ENCODE data around the gene GH1.
"Not testable (repeated sequence)": the region's sequence is repeated elsewhere in the genome, so short reads cannot be mapped to it uniquely, and the experiment has no call there.

DNA sequence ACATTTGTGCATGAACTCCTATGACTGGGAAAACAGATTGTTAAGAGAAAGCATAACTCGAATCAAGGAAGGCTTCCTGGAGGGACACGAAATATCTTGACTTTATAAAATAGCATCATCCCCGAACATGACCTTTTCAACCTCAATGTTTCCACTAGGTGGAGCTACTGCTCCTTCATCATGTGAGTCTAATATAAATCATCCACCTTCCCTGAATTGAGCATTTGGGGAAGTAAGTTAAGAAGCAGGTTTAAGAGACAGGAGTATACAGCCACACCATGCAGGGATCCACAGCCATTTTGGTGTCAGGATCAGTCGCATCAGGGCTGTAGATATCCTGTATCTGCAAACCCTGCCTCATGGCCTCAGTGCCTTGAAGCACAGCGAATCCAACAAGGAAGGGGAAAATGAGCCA, 14.8 kb downstream of the GH1 start:
- TF ChIP-seq, protein P1, sequence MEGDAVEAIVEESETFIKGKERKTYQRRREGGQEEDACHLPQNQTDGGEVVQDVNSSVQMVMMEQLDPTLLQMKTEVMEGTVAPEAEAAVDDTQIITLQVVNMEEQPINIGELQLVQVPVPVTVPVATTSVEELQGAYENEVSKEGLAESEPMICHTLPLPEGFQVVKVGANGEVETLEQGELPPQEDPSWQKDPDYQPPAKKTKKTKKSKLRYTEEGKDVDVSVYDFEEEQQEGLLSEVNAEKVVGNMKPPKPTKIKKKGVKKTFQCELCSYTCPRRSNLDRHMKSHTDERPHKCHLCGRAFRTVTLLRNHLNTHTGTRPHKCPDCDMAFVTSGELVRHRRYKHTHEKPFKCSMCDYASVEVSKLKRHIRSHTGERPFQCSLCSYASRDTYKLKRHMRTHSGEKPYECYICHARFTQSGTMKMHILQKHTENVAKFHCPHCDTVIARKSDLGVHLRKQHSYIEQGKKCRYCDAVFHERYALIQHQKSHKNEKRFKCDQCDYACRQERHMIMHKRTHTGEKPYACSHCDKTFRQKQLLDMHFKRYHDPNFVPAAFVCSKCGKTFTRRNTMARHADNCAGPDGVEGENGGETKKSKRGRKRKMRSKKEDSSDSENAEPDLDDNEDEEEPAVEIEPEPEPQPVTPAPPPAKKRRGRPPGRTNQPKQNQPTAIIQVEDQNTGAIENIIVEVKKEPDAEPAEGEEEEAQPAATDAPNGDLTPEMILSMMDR (IDR thresholded peaks at IDR 0.05) = not testable (repeated sequence)
- TF ChIP-seq POLR2A (IDR thresholded peaks at IDR 0.05) = not testable (repeated sequence)

Measured in sigmoid colon (tissue), 3 donors.